ENCODE data around the gene ARHGDIG. TPM values are rescaled to one million over a fixed set of nuclear protein-coding genes. Genes with fewer than 3 reads are reported as not detected.

ARHGDIG gene
- total RNA-seq, 2 donors from 2014 or later, result 1.8 to 20.0 TPM

GRCh38 chr16:307691-308312 lies 27.4 kb downstream of the ARHGDIG start:
- intact Hi-C loops (cut with DNase I), result no loop called here
- no peaks in the 10 kb centered on the region for H3K9me3 ChIP-seq
- no peak overlapping the region for H3K4me3 ChIP-seq
- no peak for TF ChIP-seq CTCF (IDR thresholded peaks at IDR 0.05)
- no peak overlapping the region for H3K27ac ChIP-seq
- no peak overlapping the region for H3K9ac ChIP-seq (ENCODE audit: low read depth in 2 of 2, low read length in 2 of 2)
- DNase-seq, result no peak
- H3K27me3 ChIP-seq, result no peaks in the 10 kb centered on the region
- no peaks in the 10 kb centered on the region for H3K4me1 ChIP-seq
- H3K36me3 ChIP-seq, result peaks cover under 1% of the 10 kb centered on the region

GRCh38 chr16:309476-309875 lies 29.1 kb downstream of the ARHGDIG start:
- Histone ChIP-seq H3K9ac (ENCODE audit: low read depth in 2 of 2, low read length in 2 of 2) (no peak overlapping the region), H3K9me3 (no peaks in the 10 kb centered on the region), H3K36me3 (peaks cover 8% of the 10 kb centered on the region), H3K4me3 (no peak overlapping the region), H3K4me1 (no peaks in the 10 kb centered on the region), H3K27ac (no peak overlapping the region), H3K27me3 (no peaks in the 10 kb centered on the region)
- no peak for DNase-seq
- TF ChIP-seq CTCF (IDR thresholded peaks at IDR 0.05), result no peak
- intact Hi-C loops (cut with DNase I), result no loop called here

GRCh38 chr16:311725-312124 lies 31.3 kb downstream of the ARHGDIG start:
- Histone ChIP-seq H3K4me1 (no peaks in the 10 kb centered on the region), H3K36me3 (peaks cover 8% of the 10 kb centered on the region), H3K27ac (no peak overlapping the region), H3K9me3 (no peaks in the 10 kb centered on the region), H3K9ac (ENCODE audit: low read depth in 2 of 2, low read length in 2 of 2) (no peak overlapping the region), H3K4me3 (no peak overlapping the region), H3K27me3 (no peaks in the 10 kb centered on the region)
- intact Hi-C loops (cut with DNase I), result no loop called here
- TF ChIP-seq CTCF (IDR thresholded peaks at IDR 0.05), result no peak
- no peak for DNase-seq

- TF ChIP-seq CTCF (IDR thresholded peaks at IDR 0.05), result no peak
- no peaks in the 10 kb centered on the region for H3K27me3 ChIP-seq
- DNase-seq, result no peak
- intact Hi-C loops (cut with DNase I), result no loop called here
- no peaks in the 10 kb centered on the region for H3K4me1 ChIP-seq
- H3K4me3 ChIP-seq, result no peak overlapping the region
- H3K36me3 ChIP-seq, result peaks cover 8% of the 10 kb centered on the region
- H3K9ac ChIP-seq (ENCODE audit: low read depth in 2 of 2, low read length in 2 of 2), result no peak overlapping the region
- no peaks in the 10 kb centered on the region for H3K9me3 ChIP-seq
- H3K27ac ChIP-seq, result no peak overlapping the region
Measured at GRCh38 chr16:314351-314750, 34.0 kb downstream of the ARHGDIG start.

GRCh38 chr16:314795-315299 lies 34.5 kb downstream of the ARHGDIG start:
- intact Hi-C loops (cut with DNase I), result no loop called here
- no peak for DNase-seq
- H3K4me3 ChIP-seq, result no peak overlapping the region
- no peaks in the 10 kb centered on the region for H3K4me1 ChIP-seq
- no peaks in the 10 kb centered on the region for H3K27me3 ChIP-seq
- H3K36me3 ChIP-seq, result peaks cover 8% of the 10 kb centered on the region
- H3K9me3 ChIP-seq, result no peaks in the 10 kb centered on the region
- no peak for TF ChIP-seq CTCF (IDR thresholded peaks at IDR 0.05)
- no peak overlapping the region for H3K27ac ChIP-seq
- H3K9ac ChIP-seq (ENCODE audit: low read depth in 2 of 2, low read length in 2 of 2), result no peak overlapping the region

Measured in colonic mucosa (tissue), 4 donors.